Esophagus mucosa (tissue), 1 donor: ENCODE measurements around the gene LHFPL6. TPM values are rescaled to one million over a fixed set of nuclear protein-coding genes. Genes with fewer than 3 reads are reported as not detected.

ENCODE experiments used
- ATAC-seq: fragments of 200-7000 bp; cut with Tn5 transposase; one replicate; pipeline ENCODE4 v1.9.1; 2020
- total RNA-seq: library from RNA; stranded (reverse); gene quantifications from one replicate; pipeline ENCODE4 v1.2.4, GENCODE V29; 2023
- donor health status: DM: yes; HTN: yes; CAD: no.

Gene LHFPL6
- total RNA-seq, result 3.3 TPM

- peak; percentile 92 for ATAC-seq
Measured at GRCh38 chr13:39602614-39603366, at the start of gene LHFPL6. TSS of gene LHFPL6 (minus strand) at chr13:39603193.

DNA sequence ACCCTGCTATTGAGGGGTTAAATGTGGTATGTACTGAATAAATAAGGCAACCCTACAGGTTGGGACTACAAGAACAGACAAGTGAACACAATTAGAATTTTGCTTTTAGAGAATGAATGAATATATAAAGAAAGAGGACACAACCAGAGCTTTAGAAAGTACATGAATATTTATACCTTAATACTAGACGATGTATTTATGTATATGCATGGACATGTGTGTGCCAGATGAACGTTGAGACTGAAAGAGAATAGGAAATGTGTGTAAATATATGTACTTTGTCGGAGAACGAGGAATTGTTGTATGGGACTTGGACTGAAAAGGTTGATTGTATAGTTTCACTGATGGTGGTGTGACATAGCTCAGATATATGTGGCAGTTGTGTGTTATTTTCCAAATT is 43.1 kb upstream of the LHFPL6 start:
- ATAC-seq, result no peak

DNA sequence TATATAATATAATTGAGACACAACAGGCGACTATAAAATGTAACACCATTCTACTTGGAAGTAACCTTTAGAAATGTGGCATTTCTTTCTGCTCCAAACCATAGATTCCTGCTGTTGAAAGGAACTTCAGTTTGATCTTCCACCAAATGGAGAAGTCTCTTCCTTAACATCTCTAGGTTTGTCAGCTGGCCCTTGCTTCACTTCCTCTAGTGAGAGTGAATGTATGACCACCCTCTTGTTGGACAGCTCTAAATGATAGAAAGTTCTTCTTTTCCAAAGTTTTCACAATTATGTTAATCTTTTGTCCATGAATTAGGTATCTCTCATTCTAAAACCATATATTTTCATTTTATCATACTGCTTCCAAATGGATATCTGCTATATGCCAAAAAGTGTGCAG is 38.7 kb upstream of the LHFPL6 start:
- ATAC-seq, result no peak

DNA sequence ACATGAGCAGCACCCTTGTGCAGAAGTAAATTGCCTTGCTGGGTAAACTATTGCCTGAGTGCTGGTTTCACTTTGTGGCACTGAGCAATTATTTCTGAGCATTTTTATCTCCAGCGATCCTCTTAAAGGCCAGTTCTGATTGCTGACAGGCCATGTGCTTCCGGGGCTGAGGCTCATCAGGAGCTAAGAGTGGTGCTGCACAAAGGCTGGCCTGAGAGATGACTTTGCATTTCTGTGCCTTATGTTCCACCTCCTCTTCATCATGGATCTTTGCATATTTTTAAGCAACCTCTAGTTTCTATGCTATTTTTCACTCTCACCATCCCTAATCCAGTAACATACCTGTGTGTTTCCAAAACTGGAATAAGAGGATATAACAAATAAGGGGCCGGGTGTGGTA is 34.9 kb upstream of the LHFPL6 start:
- ATAC-seq, result no peak

DNA sequence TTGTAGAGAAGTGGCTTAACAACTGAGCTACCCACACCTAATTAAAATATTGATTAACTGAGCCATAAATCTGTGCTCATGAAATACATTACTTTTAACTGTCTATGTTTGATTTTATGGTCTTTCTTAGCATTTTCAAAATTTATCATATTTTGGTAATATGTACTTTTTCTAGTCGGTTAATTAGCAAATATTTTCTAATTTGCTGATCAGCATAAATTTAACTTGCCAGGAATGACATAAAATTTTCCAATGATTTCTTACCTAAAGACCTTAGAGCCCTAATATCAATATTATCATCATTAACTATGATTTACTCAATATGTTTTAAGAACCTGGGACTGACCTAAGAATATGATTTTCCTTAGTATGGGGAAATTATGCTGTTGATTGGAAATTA is 32.6 kb upstream of the LHFPL6 start:
- no peak for ATAC-seq

GRCh38 chr13:39632994-39633393 is 30.0 kb upstream of the LHFPL6 start:
- no peak for ATAC-seq

- no peak for ATAC-seq
Measured at GRCh38 chr13:39631307-39631706, 28.3 kb upstream of the LHFPL6 start.

- ATAC-seq, result no peak
Measured at GRCh38 chr13:39623466-39623865, 20.5 kb upstream of the LHFPL6 start.

- ATAC-seq, result no peak
Measured at GRCh38 chr13:39618561-39618960, 15.6 kb upstream of the LHFPL6 start.

- ATAC-seq, result no peak
Measured at GRCh38 chr13:39616087-39616694, 13.2 kb upstream of the LHFPL6 start.

GRCh38 chr13:39612023-39612637 is 9.1 kb upstream of the LHFPL6 start:
- peak; percentile 26 for ATAC-seq

DNA sequence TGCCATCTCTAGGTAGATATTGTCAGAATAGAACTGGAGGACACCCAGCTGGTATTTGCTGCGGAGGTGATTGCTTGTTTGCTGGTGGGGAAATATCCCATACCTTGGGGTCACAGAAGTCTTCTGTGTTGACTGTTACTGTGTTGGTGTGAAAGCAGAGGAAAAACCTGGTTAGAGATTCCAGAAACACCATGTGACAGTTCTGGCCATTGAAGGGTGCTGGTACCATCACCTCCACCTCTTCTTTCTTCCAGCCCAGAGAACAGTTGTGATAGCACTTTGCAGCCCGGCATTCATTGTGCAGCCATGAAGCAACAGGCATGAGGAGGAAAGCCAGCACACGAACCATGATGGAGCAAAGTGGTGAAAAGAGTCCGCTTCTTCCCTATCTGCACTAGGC is 4.9 kb upstream of the LHFPL6 start:
- ATAC-seq, result no peak

- no peak for ATAC-seq
Measured at GRCh38 chr13:39605677-39606320, 2.8 kb upstream of the LHFPL6 start.

DNA sequence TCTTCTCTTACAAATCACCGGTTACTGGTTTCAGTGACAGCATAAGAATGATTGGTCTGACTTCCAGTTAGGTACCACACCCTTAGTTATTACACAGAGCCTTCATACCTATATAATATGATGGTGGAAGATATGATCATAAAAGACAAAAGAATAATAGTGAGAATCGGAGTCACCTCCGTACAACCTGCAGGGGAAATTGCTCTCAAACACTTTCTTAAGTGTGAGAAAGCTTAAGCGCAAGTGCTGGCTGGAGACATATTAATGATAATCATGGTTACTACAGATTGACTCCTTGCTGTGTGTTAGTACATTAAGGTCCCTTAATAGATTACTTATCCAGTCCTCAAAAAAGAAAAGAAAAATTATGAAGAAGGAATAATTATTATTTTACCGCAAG is 1.8 kb upstream of the LHFPL6 start:
- ATAC-seq, result no peak

GRCh38 chr13:39603424-39603947 is 493 bp upstream of the LHFPL6 start:
- ATAC-seq, result no peak

GRCh38 chr13:39602277-39602613 is 748 bp downstream of the LHFPL6 start:
- ATAC-seq, result no peak

DNA sequence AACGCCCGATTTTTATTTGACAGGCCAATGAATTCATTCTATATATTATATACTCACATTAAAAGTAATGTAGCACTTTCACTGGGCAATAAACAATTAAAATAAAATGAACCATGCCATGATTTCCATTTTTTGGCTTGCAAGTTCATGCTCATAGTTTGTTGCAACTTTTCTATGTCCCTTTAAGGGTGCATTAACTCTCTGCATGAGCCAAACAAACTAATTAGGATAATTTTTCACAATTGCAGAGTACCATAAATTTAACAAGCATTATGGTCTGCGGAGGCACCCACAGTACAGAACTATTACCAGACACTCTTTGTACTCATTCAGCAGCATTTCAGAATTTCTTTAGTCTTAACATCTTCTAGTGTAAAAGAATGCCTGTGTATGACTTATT is 1.4 kb downstream of the LHFPL6 start:
- ATAC-seq, result no peak

- ATAC-seq, result no peak
Measured at GRCh38 chr13:39600766-39601165, 2.2 kb downstream of the LHFPL6 start.

GRCh38 chr13:39599842-39600241 is 3.2 kb downstream of the LHFPL6 start:
- no peak for ATAC-seq

GRCh38 chr13:39599012-39599411 is 4.0 kb downstream of the LHFPL6 start:
- no peak for ATAC-seq

DNA sequence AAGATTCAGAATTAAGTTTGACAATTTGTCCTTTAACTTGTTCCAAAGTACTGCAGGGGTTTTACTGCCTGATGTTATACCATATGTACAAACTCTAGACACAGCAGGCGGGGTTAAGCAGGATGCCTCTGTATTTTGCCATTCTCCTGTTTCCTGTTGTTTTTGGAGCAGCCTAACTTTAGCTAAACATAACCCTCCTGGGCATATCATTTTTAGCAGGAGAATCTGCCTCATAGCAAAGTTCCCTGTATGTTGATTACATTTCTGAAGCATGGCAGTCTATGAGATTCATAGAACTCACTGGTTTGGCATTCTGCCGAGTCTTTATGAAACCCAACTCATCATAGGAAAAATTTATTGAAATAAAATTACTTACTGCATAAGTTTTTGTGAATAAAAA is 5.2 kb downstream of the LHFPL6 start:
- no peak for ATAC-seq

GRCh38 chr13:39596685-39597084 is 6.3 kb downstream of the LHFPL6 start:
- no peak for ATAC-seq

DNA sequence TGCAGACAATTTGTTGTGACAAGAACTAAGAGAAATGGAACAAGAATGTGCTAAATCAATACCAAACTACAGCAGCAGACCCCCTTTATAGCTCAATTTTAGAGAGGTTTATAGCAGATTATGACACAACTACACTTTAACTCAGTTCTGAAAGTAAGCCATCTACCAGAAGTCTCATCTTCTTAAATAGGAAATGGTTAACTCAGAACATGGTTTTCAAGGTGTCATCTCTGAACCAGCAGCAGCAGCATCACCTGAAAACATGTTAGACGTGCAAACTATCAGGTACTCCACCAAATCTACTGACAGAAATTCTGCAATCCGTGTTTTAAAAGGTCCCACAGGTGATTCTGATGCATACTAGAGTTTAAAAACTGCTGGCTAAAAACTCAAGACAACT is 6.8 kb downstream of the LHFPL6 start:
- ATAC-seq, result no peak
